NT2/D1 (cell line): Measurements from ENCODE around the gene ZNF438.

Experiments
- SUZ12 ChIP-seq: IDR thresholded peaks from 2 replicates; pipeline ENCODE4 v1.6.1; 2011; ENCODE audit not compliant: insufficient read length, insufficient read depth; ENCODE audit errors: extremely low read depth
- YY1 ChIP-seq: IDR thresholded peaks from 2 replicates; pipeline ENCODE4 v1.6.1; 2011; ENCODE audit not compliant: insufficient read length, insufficient read depth
- ZNF274 ChIP-seq: IDR thresholded peaks from 2 replicates; pipeline ENCODE4 v1.6.1; 2011; ENCODE audit warnings: mild to moderate bottlenecking, low read depth, low read length

DNA sequence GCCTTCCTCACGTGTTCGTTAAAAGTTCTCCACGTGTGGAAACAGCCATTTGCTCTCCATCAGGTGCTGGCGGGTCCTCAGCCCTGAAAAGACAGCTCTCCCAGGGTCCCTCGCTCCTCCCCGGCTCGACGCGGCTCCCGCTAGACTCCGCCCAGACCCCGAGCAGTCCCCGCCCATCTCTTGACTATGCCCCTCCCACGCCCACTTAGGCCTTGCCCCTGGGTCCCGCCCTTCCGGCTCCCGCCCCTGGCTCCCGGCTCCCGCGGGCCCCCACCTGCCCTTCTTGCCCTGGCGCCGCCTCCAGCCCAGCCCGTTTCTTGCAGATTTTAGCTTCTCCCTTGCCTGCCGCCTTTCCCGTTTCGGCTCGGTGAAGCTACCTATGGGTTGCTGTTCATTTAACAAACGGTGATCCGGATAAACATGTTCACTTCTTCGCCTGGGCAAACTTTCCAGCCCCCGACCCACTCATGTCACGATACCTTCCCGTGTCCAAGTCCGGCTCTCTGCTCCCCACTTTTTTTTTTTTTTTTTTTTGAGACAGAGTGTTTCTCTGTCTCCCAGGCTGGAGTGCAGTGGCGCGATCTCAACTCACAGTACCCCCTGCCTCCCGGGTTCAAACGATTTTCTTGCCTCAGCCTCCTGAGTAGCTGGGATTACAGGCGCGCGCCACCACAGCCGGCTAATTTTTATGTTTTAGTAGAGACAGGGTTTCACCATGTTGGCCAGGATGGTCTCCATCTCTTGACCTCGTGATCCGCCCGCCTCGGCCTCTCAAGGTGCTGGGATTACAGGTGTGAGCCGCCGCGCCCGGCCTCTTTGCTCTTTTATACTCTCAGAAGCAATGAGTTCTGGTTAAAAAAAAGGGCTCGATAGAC is 830 bp upstream of the ZNF438 start:
- TF ChIP-seq ZNF274 (no peak), YY1 (no peak), SUZ12 (no peak)
